Fibroblast of mammary gland (primary cell): Measurements from ENCODE around the gene RYR1.

Experiments
- DNase-seq: peaks from one replicate; pipeline ENCODE4 v3.0.0-alpha.2; 2010; ENCODE audit warnings: low read depth
- H3K4me3 ChIP-seq: 2 replicates; pipeline ENCODE4 v1.5.1; 2011; ENCODE audit warnings: low read depth, mild to moderate bottlenecking, low read length, moderate library complexity; ENCODE audit not compliant: control insufficient read depth
- TF ChIP-seq, protein P1 (sequence below): conservative IDR thresholded peaks from 2 replicates; pipeline ENCODE4 v1.5.1; 2011; ENCODE audit warnings: low read depth, low read length, inconsistent platforms; ENCODE audit not compliant: control insufficient read depth, insufficient read depth

Gene RYR1

DNA sequence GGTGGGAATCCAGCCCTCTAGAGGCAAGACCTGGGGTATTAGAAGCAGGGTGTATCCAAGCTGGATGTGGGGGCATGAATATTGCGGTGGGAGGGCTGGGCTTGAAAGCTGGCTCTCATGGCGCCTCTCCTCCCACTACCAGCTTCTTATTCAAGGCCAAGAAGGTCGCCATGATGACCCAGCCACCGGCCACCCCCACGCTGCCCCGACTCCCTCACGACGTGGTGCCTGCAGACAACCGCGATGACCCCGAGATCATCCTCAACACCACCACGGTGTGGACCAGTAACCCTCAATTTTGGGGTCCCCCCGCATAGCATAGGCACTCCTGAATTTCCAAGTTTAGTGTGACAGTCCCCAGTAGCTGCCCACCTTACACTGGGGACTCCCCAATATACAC, 41.7 kb downstream of the RYR1 start:
- no peak overlapping the region for H3K4me3 ChIP-seq
- DNase-seq, result no peak
- TF ChIP-seq, protein P1, sequence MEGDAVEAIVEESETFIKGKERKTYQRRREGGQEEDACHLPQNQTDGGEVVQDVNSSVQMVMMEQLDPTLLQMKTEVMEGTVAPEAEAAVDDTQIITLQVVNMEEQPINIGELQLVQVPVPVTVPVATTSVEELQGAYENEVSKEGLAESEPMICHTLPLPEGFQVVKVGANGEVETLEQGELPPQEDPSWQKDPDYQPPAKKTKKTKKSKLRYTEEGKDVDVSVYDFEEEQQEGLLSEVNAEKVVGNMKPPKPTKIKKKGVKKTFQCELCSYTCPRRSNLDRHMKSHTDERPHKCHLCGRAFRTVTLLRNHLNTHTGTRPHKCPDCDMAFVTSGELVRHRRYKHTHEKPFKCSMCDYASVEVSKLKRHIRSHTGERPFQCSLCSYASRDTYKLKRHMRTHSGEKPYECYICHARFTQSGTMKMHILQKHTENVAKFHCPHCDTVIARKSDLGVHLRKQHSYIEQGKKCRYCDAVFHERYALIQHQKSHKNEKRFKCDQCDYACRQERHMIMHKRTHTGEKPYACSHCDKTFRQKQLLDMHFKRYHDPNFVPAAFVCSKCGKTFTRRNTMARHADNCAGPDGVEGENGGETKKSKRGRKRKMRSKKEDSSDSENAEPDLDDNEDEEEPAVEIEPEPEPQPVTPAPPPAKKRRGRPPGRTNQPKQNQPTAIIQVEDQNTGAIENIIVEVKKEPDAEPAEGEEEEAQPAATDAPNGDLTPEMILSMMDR, result no peak

DNA sequence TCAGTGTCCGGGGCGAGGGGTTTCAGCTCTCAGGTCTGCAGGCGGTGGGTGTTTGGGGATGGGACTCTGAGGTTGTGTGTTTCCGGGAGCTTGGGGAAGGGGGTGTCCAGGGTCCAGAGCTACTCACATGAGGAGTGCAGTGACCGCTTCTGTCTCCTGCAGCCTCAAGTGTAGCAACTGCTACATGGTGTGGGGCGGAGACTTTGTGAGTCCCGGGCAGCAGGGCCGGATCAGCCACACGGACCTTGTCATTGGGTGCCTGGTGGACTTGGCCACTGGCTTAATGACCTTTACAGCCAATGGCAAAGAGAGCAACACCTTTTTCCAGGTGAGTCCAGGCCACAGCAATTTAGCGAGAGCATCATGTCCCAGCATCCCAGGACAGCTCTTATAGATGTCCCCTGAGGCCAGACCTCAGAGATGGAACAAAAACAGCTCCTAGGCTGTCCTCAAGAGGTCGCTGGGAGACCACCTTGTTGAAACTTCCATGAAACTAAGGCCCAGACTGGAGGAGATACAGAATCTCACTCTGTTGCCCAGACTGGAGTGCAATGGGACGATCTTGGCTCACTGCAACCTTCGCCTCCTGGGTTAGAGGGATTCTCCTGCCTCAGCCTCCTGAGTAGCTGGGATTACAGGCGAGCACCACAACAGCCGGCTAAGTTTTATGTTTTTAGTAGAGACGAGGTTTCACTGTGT, 44.9 kb downstream of the RYR1 start:
- TF ChIP-seq, protein P1, result no peak
- DNase-seq, result peak; percentile 5
- no peak overlapping the region for H3K4me3 ChIP-seq

DNA sequence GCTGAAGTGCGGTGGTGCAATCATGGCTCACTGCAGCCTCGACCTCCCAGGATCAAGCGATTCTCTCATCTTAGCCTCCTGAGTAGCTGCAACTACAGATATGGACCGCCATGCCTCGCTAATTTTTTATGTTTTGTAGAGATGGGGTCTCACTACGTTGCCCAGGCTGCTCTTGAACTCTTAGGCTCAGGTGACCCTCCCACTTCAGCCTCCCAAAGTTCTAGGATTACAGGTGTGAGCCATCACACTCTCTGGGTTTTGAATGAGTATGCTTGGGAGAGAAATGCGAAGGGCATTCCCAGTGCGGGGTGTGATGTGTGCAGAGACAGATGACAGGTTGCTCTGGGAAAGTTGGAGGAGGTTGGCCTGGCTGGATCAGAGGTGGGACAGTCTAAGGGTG, 49.0 kb downstream of the RYR1 start:
- no peak overlapping the region for H3K4me3 ChIP-seq
- TF ChIP-seq, protein P1, result no peak
- no peak for DNase-seq

DNA sequence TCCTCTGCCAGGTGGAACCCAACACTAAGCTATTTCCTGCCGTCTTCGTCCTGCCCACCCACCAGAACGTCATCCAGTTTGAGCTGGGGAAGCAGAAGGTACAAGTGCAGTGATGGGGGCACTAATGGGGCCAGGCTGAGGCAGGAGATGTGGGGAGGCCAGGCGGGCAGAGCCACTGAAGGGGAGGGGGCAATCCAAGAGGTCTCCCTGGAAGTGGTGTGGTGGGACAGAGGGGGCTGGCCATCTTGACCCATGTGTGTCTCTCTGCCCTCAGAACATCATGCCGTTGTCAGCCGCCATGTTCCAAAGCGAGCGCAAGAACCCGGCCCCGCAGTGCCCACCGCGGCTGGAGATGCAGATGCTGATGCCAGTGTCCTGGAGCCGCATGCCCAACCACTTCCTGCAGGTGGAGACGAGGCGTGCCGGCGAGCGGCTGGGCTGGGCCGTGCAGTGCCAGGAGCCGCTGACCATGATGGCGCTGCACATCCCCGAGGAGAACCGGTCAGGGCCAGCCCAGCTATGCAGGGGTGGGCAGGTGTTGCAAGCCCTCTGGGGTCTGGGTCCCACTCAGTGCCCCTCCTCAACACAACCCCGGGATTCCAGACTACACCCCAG, 49.6 kb downstream of the RYR1 start:
- no peak for DNase-seq
- TF ChIP-seq, protein P1, result no peak
- H3K4me3 ChIP-seq, result no peak overlapping the region

DNA sequence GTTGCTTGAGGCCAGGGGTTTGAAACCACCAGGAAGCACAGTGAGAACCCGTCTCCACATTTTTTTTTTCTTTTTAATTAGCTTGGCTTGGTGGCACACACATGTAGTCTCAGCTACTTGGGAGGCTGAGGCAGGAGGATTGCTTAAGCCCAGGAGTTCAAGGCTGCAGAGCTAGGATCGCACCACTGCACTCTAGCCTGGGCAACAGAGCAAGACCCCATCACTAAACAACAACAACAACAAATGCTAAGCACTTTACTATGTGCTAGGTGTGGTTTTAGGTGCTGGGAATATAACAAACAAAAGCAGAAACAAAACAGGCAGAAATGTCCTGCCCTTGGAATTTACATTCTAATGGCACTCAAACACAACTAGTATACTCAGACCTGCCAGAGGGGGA, 51.3 kb downstream of the RYR1 start:
- no peak overlapping the region for H3K4me3 ChIP-seq
- TF ChIP-seq, protein P1, result no peak
- no peak for DNase-seq

DNA sequence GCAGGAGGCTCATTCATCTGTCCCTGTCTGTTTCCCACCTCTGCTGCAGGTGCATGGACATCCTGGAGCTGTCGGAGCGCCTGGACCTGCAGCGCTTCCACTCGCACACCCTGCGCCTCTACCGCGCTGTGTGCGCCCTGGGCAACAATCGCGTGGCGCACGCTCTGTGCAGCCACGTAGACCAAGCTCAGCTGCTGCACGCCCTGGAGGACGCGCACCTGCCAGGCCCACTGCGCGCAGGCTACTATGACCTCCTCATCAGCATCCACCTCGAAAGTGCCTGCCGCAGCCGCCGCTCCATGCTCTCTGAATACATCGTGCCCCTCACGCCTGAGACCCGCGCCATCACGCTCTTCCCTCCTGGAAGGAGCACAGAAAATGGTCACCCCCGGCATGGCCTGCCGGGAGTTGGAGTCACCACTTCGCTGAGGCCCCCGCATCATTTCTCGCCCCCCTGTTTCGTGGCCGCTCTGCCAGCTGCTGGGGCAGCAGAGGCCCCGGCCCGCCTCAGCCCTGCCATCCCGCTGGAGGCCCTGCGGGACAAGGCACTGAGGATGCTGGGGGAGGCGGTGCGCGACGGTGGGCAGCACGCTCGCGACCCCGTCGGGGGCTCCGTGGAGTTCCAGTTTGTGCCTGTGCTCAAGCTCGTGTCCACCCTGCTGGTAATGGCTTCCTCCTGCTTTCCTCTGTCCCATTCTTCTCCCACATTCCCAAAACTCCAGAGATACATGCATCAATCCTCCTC, 52.2 kb downstream of the RYR1 start:
- TF ChIP-seq, protein P1, result no peak
- H3K4me3 ChIP-seq, result no peak overlapping the region
- DNase-seq, result no peak
